DND-41 (cell line): Measurements from ENCODE around the gene ROBO2.

Source experiments
- ATAC-seq: fragments of 200-7000 bp; cut with Tn5 transposase; 3 replicates; pipeline ENCODE4 v1.9.1; 2021; ENCODE audit warnings: low read depth; ENCODE audit not compliant: insufficient read depth
- DNase-seq: peaks from one replicate; pipeline ENCODE4 v3.0.0-alpha.2; 2020
- H2AFZ ChIP-seq: 2 replicates; pipeline ENCODE4 v1.6.0; 2012; ENCODE audit warnings: low read depth, low read length
- H3K27ac ChIP-seq: 2 replicates; pipeline ENCODE4 v1.5.1; 2012; ENCODE audit warnings: low read length, inconsistent platforms
- H3K27me3 ChIP-seq: fragments of 200-600 bp; sonication (generic); 2 replicates; pipeline ENCODE4 v1.6.0; 2012; ENCODE audit warnings: low read length, mild to moderate bottlenecking, inconsistent platforms; ENCODE audit not compliant: insufficient read depth, poor library complexity
- H3K36me3 ChIP-seq: 2 replicates; pipeline ENCODE4 v1.5.1; 2012; ENCODE audit warnings: low read length, inconsistent platforms; ENCODE audit not compliant: insufficient read depth
- H3K4me1 ChIP-seq: 2 replicates; pipeline ENCODE4 v1.5.1; 2012; ENCODE audit warnings: mild to moderate bottlenecking, low read length; ENCODE audit not compliant: insufficient read depth
- H3K4me2 ChIP-seq: 2 replicates; pipeline ENCODE4 v1.6.0; 2012; ENCODE audit warnings: mild to moderate bottlenecking, moderate library complexity, low read length, inconsistent platforms; ENCODE audit not compliant: insufficient read depth
- H3K4me3 ChIP-seq, 2 experiments: fragments of 200-600 bp in 1 of 2; shearing (Covaris generic) in 1 of 2; 2 replicates each; pipeline ENCODE4 v1.5.1; 2012 to 2016; ENCODE audit warnings: inconsistent platforms in 2 of 2, low read length in 2 of 2, mild to moderate bottlenecking in 2 of 2, low read depth in 1 of 2, moderate library complexity in 1 of 2
- H3K79me2 ChIP-seq: 2 replicates; pipeline ENCODE4 v1.6.0; 2012; ENCODE audit warnings: low read length, inconsistent platforms; ENCODE audit not compliant: insufficient read depth
- H3K9ac ChIP-seq: 2 replicates; pipeline ENCODE4 v1.6.0; 2012; ENCODE audit warnings: low read depth, mild to moderate bottlenecking, inconsistent platforms, low read length, moderate library complexity
- H3K9me3 ChIP-seq: 2 replicates; pipeline ENCODE4 v1.5.1; 2012; ENCODE audit warnings: low read length, moderate library complexity, mild to moderate bottlenecking, inconsistent platforms; ENCODE audit not compliant: insufficient read depth, severe bottlenecking
- H4K20me1 ChIP-seq: 2 replicates; pipeline ENCODE4 v1.6.0; 2012; ENCODE audit warnings: low read length; ENCODE audit not compliant: insufficient read depth
- EZH2 ChIP-seq: IDR thresholded peaks from 3 replicates; pipeline ENCODE4 v1.6.1; 2012; ENCODE audit warnings: borderline replicate concordance, low read depth, mild to moderate bottlenecking, moderate library complexity, low read length, inconsistent platforms; ENCODE audit not compliant: severe bottlenecking
- TF ChIP-seq, protein P1 (sequence below): IDR thresholded peaks from 2 replicates; pipeline ENCODE4 v1.5.1; 2012; ENCODE audit warnings: borderline replicate concordance, low read length, moderate library complexity, mild to moderate bottlenecking; ENCODE audit not compliant: poor library complexity, severe bottlenecking; ENCODE audit errors: extremely low read depth

ROBO2 gene

GRCh38 chr3:77652624-77653023 is 612.7 kb downstream of the ROBO2 start:
- H3K27me3 ChIP-seq = no peaks in the 10 kb centered on the region
- DNase-seq (no peak), ATAC-seq (no peak)
- no peak overlapping the region for H3K4me3 ChIP-seq
- TF ChIP-seq, protein P1, sequence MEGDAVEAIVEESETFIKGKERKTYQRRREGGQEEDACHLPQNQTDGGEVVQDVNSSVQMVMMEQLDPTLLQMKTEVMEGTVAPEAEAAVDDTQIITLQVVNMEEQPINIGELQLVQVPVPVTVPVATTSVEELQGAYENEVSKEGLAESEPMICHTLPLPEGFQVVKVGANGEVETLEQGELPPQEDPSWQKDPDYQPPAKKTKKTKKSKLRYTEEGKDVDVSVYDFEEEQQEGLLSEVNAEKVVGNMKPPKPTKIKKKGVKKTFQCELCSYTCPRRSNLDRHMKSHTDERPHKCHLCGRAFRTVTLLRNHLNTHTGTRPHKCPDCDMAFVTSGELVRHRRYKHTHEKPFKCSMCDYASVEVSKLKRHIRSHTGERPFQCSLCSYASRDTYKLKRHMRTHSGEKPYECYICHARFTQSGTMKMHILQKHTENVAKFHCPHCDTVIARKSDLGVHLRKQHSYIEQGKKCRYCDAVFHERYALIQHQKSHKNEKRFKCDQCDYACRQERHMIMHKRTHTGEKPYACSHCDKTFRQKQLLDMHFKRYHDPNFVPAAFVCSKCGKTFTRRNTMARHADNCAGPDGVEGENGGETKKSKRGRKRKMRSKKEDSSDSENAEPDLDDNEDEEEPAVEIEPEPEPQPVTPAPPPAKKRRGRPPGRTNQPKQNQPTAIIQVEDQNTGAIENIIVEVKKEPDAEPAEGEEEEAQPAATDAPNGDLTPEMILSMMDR = no peak
- TF ChIP-seq EZH2 = no peak
- no peaks in the 10 kb centered on the region for H3K36me3 ChIP-seq
- no peak overlapping the region for H2AFZ ChIP-seq
- no peaks in the 10 kb centered on the region for H3K79me2 ChIP-seq
- no peaks in the 10 kb centered on the region for H3K4me1 ChIP-seq
- no peak overlapping the region for H3K9ac ChIP-seq
- no peaks in the 10 kb centered on the region for H4K20me1 ChIP-seq
- no peak overlapping the region for H3K27ac ChIP-seq
- H3K9me3 ChIP-seq = no peaks in the 10 kb centered on the region
- H3K4me2 ChIP-seq = no peak overlapping the region

DNA sequence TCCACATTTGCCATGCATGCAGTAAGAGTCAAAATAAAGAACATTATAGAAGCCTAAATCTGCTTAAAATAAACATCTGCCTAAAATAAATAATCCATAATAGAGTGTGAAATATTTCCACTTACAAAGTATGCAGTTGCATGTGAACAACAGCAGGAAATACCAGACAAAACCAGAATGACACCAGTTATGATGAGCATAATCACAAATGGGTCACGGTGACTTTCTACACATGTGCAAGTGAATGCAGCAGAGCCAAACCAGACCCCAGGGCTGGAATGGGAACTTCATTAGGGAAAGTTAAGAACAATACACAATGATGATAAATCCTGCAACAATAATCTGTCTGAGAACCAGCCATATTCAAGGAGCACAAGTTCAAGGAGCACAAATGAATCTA is 615.5 kb downstream of the ROBO2 start:
- DNase-seq (no peak), ATAC-seq (no peak)
- Histone ChIP-seq H3K4me2 (no peak overlapping the region), H3K36me3 (no peaks in the 10 kb centered on the region), H3K27ac (no peak overlapping the region), H3K27me3 (no peaks in the 10 kb centered on the region), H3K9ac (no peak overlapping the region), H3K9me3 (no peaks in the 10 kb centered on the region), H3K79me2 (no peaks in the 10 kb centered on the region), H4K20me1 (no peaks in the 10 kb centered on the region), H2AFZ (no peak overlapping the region), H3K4me1 (no peaks in the 10 kb centered on the region), H3K4me3 (no peak overlapping the region)
- TF ChIP-seq, protein P1 = no peak
- no peak for TF ChIP-seq EZH2

GRCh38 chr3:77660718-77661117 is 620.8 kb downstream of the ROBO2 start:
- H3K9ac ChIP-seq = no peak overlapping the region
- ATAC-seq = no peak
- H3K4me1 ChIP-seq = no peaks in the 10 kb centered on the region
- no peak overlapping the region for H3K4me3 ChIP-seq
- no peaks in the 10 kb centered on the region for H3K79me2 ChIP-seq
- H4K20me1 ChIP-seq = no peaks in the 10 kb centered on the region
- H2AFZ ChIP-seq = no peak overlapping the region
- TF ChIP-seq, protein P1 = no peak
- no peak for TF ChIP-seq EZH2
- no peak for DNase-seq
- no peaks in the 10 kb centered on the region for H3K9me3 ChIP-seq
- no peaks in the 10 kb centered on the region for H3K27me3 ChIP-seq
- H3K36me3 ChIP-seq = no peaks in the 10 kb centered on the region
- no peak overlapping the region for H3K4me2 ChIP-seq
- H3K27ac ChIP-seq = no peak overlapping the region

DNA sequence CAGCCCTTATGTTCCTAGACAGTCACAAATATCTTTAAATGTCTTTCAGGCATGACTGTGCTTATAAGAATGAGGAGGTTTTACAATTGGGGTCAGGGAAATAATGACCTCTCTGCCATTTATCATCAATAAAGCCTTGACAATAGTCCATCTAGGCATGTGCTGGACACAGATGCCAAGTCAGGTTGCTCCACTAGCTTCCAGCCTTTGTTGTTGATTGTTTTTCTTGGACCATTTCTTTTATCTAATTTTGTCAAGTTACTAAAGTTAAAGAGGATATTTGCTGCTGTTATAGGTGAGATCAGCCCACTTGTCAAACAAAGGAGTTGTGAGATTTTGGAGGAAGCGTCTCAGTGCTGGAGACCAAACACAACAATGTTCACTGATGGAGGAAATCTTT is 628.0 kb downstream of the ROBO2 start:
- Histone ChIP-seq H3K9me3 (no peaks in the 10 kb centered on the region), H3K36me3 (no peaks in the 10 kb centered on the region), H4K20me1 (no peaks in the 10 kb centered on the region), H3K27me3 (no peaks in the 10 kb centered on the region), H2AFZ (no peak overlapping the region), H3K9ac (no peak overlapping the region), H3K4me1 (no peaks in the 10 kb centered on the region), H3K79me2 (no peaks in the 10 kb centered on the region), H3K4me3 (no peak overlapping the region), H3K4me2 (no peak overlapping the region), H3K27ac (no peak overlapping the region)
- no peak for TF ChIP-seq EZH2
- TF ChIP-seq, protein P1 = no peak
- ATAC-seq (no peak), DNase-seq (no peak)
